ENCODE data around the gene HEATR3.

Gene HEATR3, protein sequence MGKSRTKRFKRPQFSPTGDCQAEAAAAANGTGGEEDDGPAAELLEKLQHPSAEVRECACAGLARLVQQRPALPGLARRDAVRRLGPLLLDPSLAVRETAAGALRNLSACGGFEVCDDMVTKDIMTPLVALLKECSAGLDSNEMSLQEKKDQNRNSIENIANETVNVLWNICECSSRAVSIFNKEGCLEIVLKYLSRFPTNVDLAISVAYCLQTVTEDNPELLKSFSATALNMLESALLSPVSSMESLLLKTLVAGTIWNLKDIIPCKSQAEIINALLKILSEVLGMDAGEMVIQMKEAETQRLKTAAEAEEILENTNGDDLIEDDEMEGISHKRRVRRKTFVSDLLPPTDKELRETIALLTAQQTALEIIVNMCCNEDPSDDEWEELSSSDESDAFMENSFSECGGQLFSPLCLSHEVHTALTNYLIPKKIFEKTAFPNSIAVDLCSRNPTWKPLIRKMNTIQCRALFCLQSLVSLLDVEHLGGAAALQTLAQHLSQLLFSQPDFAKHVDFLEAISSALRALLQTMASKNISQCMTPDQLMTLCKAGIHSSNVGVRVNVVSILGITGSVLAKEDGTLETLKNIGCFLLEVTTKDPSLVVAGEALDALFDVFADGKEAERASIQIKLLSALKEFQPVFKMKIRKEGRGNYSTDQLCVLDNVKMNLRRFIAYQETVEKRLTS

DNA sequence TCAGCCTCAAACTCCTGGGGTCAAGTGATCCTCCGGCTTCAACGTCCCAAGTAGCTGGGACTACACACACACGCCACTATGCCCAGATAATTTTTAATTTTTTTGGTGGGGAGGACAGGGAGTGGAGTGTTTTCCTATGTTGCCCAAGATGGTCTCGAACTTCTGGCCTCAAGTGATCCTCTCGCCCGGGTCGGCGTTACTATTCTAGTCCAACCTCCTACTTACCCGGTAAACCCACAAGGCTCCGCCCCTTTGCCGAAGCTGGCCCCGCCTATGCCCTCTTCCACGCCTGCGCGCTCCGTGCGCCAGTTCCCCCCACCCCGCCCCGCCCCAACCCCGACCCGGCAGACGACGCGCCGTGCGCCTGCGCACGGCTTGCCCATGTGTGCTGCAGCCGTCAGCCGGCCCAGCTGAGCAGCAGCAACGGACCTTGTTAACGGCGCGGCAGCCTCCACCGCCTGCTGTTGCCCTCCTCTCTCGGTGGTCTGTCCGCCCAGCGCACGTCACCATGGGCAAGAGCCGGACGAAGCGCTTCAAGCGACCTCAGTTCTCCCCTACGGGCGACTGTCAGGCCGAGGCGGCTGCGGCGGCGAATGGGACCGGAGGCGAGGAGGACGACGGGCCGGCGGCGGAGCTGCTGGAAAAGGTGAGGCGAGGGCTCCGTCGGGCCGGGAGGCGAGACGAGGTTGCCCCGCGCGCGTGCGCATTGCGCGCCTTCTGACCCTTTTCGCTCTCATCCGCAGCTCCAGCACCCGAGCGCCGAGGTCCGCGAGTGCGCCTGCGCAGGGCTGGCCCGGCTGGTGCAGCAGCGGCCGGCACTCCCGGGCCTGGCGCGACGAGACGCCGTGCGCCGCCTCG, at the start of gene HEATR3:
HEATR3 (plus strand) TSS at position 347 of the 858 bp plus-strand sequence; CDS start at position 509, 162 bp downstream.
- DNase-seq = peak; percentile 91

DNA sequence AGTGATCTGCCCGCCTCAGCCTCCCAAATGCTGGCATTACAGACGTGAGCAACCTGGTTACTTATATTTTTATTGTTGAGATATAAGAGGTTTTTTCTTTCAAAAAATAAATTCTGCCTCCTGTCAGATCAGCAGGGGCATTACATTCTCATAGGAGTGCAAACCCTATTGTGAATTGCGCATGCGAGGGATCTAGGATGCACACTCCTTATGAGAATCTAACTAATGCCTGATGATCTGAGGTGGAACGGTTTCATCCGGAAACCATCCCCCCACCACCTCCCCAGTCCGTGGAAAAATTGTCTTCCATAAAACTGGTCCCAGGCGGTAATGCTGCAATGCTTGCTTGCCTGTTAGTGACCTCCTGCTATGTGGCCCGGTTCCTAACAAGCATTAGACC, 48.2 kb upstream of the HEATR3 start:
- no peak for DNase-seq

GRCh38 chr16:50021544-50021943, 44.2 kb upstream of the HEATR3 start:
- no peak for DNase-seq

DNA sequence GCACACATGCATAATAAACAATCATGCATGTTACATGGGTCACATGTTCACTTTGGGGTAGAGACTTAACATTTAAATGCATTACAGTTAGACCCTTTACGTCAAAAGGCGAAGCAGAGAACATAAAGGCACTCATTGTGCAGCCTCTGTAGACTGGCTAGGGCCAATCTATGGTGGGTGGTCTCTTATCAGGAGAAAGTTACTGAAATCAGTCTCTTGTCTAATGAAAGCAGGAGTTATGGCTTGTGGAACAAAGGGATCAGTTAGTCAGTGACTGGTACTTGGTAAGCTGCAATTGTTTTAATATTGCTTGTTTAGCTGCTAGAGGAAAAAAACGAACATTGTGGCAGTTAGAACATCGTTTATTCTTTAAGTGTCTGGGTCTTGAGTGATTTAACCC, 42.1 kb upstream of the HEATR3 start:
- no peak for DNase-seq

GRCh38 chr16:50024207-50024606, 41.6 kb upstream of the HEATR3 start:
- DNase-seq = no peak

DNA sequence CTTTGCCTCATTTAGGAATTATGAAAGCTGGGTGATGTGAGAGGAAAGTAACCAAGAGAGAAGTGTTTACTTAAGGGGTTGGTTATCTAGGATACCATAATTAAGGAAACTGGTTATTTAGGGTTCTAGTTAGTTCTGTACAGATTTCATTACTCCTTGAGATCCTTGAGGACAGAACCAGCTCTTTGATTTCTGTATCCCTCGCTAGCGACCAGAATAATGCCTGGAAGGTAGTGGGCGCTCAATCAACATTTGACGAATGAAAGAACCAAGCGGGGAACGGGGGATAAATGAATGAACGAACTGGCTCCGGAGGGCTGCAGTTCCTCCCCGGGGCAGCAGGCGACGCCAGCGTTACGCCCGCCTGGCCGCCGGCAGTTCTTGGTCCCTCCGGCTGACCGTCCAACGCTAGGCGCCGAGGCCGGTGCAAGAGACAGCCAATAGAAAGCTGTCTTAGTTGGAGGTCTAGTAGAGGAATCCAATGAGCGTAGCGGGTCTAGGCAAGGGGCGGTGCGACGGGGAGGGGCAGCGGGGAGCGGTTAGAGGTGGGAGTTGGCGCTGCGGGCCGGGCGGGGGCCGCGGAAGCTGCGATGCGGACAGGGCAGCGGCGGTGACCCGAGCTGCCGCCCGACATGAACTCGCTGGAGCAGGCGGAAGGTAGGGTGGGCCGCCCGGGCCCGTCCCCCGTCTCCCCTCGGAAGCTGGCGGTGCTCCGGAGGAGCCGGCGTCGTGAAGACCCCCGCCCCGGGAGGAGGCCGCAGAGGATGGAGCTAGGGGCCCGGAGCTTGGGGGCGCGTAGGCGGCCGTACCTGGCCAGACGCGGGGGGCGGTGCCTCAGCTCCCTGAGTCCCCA, 40.9 kb upstream of the HEATR3 start, which contains the start of gene CNEP1R1:
CNEP1R1 (plus strand) TSS at position 542 of the 853 bp plus-strand sequence; CDS start at position 633, 91 bp downstream.
- peak; percentile 96 for DNase-seq

DNA sequence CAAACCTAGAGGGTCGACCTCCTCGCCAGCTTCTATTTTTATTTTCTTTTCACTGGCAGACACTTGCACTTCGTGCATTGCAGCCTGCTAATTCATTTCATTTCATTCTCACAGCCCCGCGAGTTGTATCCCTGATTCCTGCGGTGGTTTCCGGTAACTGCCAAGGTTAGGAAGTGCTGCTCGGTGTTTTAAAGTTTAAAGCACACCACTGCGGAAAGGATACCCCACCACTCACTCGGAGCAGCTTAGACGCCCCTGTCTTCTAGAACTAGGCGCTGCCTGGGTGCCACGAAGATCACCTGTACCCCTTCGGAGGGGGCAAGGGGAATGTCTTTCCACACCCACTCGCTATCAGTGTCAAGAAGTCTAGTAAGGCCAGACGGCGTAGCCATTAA, 40.2 kb upstream of the HEATR3 start:
- DNase-seq = no peak

- DNase-seq = no peak
Observed at GRCh38 chr16:50027829-50028228, 37.9 kb upstream of the HEATR3 start.

GRCh38 chr16:50035468-50035992, 30.2 kb upstream of the HEATR3 start:
- no peak for DNase-seq

DNA sequence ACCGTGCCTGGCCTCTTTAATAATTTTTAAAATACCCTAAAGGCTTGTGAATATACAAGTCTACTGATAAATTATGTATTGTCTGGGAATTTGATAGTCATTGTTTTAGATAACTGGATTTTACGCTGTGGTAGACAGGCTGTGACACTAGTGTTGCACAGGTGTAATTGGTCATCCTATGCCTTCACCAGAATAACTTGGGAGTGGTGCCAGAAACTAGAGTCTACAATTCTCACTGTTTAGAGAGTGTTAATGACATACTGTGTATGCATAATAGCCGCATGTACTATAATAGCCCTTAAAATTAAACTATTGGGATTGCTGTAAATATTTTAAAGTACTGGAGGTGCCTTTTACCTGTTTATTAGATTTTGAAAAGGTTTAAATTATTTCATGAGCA, 29.3 kb upstream of the HEATR3 start:
- no peak for DNase-seq

GRCh38 chr16:50037662-50038220, 28.0 kb upstream of the HEATR3 start:
- DNase-seq = no peak

GRCh38 chr16:50038286-50038685, 27.5 kb upstream of the HEATR3 start:
- no peak for DNase-seq

DNA sequence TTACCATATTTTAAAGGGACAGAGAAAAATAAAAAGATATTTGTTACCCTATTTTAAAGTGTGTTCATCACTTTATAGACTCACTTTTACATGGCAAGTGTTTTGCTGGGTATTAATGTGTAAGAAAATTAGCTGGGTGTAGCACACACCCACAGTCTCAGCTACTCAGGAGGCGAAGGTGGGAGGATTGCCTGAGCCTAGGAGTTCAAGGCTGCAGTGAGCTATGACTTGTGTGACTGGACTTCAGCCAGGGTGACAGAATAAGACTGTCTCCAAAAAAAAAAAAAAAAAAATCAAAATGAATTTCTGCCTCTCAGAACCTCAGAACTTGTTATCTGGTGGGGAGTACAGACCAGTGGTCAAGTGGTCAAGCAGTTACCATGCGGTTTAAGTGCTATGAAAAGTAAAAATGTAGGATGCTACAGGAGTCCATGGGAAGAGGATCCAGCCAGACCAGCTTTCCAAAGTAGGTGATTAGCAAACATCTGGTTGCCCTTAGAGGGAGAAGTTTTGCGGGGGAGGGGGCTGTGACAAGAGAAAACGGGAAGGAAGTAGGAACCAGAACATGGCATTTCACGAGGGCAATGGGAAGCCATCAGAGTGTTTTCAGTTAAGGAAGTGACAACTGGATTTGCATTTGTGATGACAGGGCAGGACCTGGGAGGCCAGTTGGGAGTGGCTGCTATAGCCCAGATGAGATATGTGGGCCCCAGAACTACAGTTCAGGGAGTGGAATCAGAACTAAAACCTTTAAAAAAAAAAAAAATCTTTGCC, 26.8 kb upstream of the HEATR3 start:
- no peak for DNase-seq

DNA sequence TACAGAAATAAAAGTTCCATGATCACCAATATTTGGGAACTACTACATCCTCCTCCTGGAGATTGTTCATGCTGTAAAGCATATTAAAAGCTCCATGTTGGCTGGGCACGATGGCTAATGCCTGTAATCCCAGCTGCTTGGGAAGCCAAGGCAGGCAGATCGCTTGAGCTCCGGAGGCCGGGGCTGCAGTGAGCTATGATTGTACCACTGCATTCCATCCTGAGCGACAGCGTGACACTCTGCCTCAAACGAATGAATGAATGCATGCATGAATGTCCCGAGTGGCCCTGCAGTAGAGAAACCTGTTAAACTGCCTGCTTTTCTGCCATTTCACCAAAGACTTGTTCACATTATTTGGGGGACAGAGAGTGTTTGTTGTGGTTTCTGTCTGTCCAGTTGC, 25.8 kb upstream of the HEATR3 start:
- no peak for DNase-seq

GRCh38 chr16:50040710-50041109, 25.1 kb upstream of the HEATR3 start:
- DNase-seq = no peak

- no peak for DNase-seq
Observed at GRCh38 chr16:50043358-50043757, 22.4 kb upstream of the HEATR3 start.

- no peak for DNase-seq
Observed at GRCh38 chr16:50045412-50045811, 20.4 kb upstream of the HEATR3 start.

DNA sequence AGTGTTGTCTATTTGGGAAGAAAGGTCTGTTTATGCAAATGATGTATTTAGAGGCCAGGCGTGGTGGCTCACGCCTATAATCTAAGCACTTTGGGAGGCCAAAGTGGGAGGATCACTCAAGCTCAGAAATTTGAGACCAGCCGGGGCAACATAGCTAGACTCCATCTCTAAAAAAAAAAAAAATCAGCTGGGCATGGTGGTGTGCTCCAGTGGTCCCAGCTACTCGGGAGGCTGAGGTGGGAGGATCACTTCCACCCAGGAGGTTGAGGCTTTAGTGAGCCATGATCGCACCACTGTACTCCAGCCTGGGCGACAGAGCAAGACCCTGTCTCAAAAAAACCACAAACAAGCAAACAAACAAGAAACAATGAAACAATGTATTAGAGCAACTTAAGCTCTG, 18.9 kb upstream of the HEATR3 start:
- no peak for DNase-seq

DNA sequence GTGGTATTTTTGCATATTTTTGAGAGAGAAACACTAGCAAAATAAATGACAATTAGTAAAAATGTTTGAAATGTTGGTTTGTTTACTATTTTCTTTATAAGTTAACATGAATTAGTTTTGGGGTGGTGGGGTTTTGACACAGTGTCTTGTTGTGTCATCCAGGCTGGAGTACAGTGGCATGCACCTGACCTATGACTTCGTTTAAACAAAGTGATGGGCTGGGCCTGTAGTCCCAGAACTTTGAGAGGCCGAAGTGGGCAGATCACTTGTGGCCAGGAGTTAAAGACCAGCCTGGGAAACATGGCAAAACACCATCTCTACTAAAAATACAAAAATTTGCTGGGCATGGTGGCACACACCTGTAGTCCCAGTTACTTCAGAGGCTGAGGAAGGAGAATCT, 17.9 kb upstream of the HEATR3 start:
- no peak for DNase-seq

GRCh38 chr16:50050802-50051201, 15.0 kb upstream of the HEATR3 start:
- no peak for DNase-seq

DNA sequence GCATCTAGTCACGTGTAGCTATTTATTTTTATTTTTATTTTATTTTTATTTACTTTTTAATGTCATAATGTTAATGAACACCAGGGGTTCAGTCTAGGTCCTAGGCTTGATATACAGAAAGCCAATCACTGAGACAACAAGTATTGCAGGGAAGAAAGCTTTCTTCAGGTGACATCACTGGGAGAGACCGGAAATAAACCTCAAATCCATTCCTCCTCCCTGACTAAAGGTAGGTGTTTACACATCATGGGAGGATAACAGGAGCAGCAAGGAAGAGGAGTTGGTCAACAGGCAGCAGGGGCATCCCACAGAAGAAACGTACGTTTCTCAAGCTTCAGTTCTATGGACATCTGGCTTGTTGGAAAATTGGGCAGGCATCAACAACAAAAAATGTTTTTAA, 9.5 kb upstream of the HEATR3 start:
- DNase-seq = no peak
